GM12878 (cell line): Measurements from ENCODE around the gene PDE9A.

Experiments used
- CREM ChIP-seq: IDR thresholded peaks from 2 replicates; pipeline ENCODE4 v1.6.1; 2014; ENCODE audit warnings: antibody characterized with exemption, low read depth
- POLR2AphosphoS5 ChIP-seq: IDR thresholded peaks from 2 replicates; pipeline ENCODE4 v1.6.1; 2011; ENCODE audit warnings: mild to moderate bottlenecking, low read length, inconsistent platforms
- SMAD1 ChIP-seq: fragments of 450-650 bp; IDR thresholded peaks from 2 replicates; pipeline ENCODE4 v1.6.1; 2018; ENCODE audit warnings: mild to moderate bottlenecking, low read depth; ENCODE audit not compliant: partially characterized antibody
- TCF12 ChIP-seq: IDR thresholded peaks from 2 replicates; pipeline ENCODE4 v1.6.1; 2011; ENCODE audit warnings: low read depth, mild to moderate bottlenecking, low read length
- TF ChIP-seq, protein P1 (sequence below): fragments of 450-650 bp; IDR thresholded peaks from 2 replicates; pipeline ENCODE4 v1.6.1; 2016; ENCODE audit warnings: mild to moderate bottlenecking
- TF ChIP-seq, protein P2 (sequence below): IDR thresholded peaks from 2 replicates; pipeline ENCODE4 v1.6.1; 2012; ENCODE audit warnings: low read depth, low read length, improper control_type of control experiment
- TF ChIP-seq, protein P3 (sequence below): fragments of 450-650 bp; IDR thresholded peaks from 2 replicates; pipeline ENCODE4 v1.6.1; 2014; ENCODE audit warnings: mild to moderate bottlenecking

DNA sequence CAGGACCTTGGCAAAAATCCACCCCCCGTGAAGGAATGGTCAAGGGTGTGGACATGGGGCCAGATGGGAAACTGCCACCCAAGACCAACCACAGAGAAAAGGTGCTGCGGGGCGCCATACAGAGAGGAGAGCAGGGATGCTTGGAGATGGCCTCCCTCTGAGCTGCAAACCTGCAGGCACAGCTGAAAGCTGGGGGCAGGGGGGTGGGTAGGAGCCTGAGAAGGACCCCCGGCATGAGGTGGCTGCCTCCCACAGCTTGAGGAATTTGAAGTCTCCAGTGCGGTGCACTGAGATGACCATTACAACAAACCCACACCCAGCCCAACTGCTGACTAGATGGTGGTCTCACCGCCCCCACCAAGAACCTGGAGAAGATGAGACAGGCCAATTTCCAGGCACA lies 141.1 kb downstream of the PDE9A start:
- TF ChIP-seq, protein P1, sequence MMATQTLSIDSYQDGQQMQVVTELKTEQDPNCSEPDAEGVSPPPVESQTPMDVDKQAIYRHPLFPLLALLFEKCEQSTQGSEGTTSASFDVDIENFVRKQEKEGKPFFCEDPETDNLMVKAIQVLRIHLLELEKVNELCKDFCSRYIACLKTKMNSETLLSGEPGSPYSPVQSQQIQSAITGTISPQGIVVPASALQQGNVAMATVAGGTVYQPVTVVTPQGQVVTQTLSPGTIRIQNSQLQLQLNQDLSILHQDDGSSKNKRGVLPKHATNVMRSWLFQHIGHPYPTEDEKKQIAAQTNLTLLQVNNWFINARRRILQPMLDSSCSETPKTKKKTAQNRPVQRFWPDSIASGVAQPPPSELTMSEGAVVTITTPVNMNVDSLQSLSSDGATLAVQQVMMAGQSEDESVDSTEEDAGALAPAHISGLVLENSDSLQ = no peak
- TF ChIP-seq CREM (no peak), POLR2AphosphoS5 (no peak), SMAD1 (no peak), TCF12 (no peak)
- TF ChIP-seq, protein P2, sequence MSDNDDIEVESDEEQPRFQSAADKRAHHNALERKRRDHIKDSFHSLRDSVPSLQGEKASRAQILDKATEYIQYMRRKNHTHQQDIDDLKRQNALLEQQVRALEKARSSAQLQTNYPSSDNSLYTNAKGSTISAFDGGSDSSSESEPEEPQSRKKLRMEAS = no peak
- TF ChIP-seq, protein P3, sequence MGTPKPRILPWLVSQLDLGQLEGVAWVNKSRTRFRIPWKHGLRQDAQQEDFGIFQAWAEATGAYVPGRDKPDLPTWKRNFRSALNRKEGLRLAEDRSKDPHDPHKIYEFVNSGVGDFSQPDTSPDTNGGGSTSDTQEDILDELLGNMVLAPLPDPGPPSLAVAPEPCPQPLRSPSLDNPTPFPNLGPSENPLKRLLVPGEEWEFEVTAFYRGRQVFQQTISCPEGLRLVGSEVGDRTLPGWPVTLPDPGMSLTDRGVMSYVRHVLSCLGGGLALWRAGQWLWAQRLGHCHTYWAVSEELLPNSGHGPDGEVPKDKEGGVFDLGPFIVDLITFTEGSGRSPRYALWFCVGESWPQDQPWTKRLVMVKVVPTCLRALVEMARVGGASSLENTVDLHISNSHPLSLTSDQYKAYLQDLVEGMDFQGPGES = no peak
